H1 (cell line): ENCODE results near the gene OR5K2.

ENCODE experiments used
- CTCF ChIP-seq, 3 experiments: IDR thresholded peaks; 1 replicate in 2 of 3; 2 replicates in 1 of 3; pipeline versions ENCODE4 v1.5.1 to v1.6.1; 2011; ENCODE audit warnings: low read length in 3 of 3, mild to moderate bottlenecking in 3 of 3, inconsistent platforms in 2 of 3, low read depth in 1 of 3, moderate library complexity in 1 of 3; ENCODE audit not compliant: insufficient read depth in 1 of 3; ENCODE audit errors: control extremely low read depth in 1 of 3
- EP300 ChIP-seq, 2 experiments: IDR thresholded peaks; 1 replicate in 1 of 2; 2 replicates in 1 of 2; pipeline ENCODE4 v1.6.1; 2011 to 2012; ENCODE audit warnings: low read depth in 2 of 2, low read length in 2 of 2, mild to moderate bottlenecking in 2 of 2, borderline replicate concordance in 1 of 2, inconsistent platforms in 1 of 2, moderate library complexity in 1 of 2
- FOSL1 ChIP-seq: IDR thresholded peaks from 2 replicates; pipeline ENCODE4 v1.6.1; 2011; ENCODE audit warnings: mild to moderate bottlenecking, low read depth, low read length, moderate library complexity; ENCODE audit not compliant: insufficient read depth
- JUN ChIP-seq: IDR thresholded peaks from 2 replicates; pipeline ENCODE4 v1.6.1; 2011; ENCODE audit warnings: low read depth, mild to moderate bottlenecking, improper control_type of control experiment, low read length
- POLR2AphosphoS5 ChIP-seq: IDR thresholded peaks from 2 replicates; pipeline ENCODE4 v1.6.1; 2011; ENCODE audit warnings: low read depth, low read length
- RFX5 ChIP-seq: IDR thresholded peaks from 2 replicates; pipeline ENCODE4 v1.6.1; 2011; ENCODE audit warnings: low read depth, low read length, improper control_type of control experiment, borderline replicate concordance
- TCF12 ChIP-seq: IDR thresholded peaks from 2 replicates; pipeline ENCODE4 v1.6.1; 2011; ENCODE audit warnings: low read depth, mild to moderate bottlenecking, low read length
- ZNF274 ChIP-seq: IDR thresholded peaks from 2 replicates; pipeline ENCODE4 v1.7.0; 2012; ENCODE audit warnings: low read length, borderline replicate concordance; ENCODE audit errors: extremely low read depth
- TF ChIP-seq, protein P1 (sequence below): IDR thresholded peaks from 2 replicates; pipeline ENCODE4 v1.6.1; 2011; ENCODE audit warnings: low read length, improper control_type of control experiment

GRCh38 chr3:98525494-98525893, 28.0 kb downstream of the OR5K2 start:
- TF ChIP-seq FOSL1 (no peak), RFX5 (no peak), TCF12 (no peak), JUN (no peak), EP300 (IDR thresholded peaks at IDR 0.05; ENCODE audit: borderline replicate concordance in 1 of 2, low read depth in 2 of 2, low read length in 2 of 2) (no peak), POLR2AphosphoS5 (no peak), ZNF274 (no peak), CTCF (IDR thresholded peaks at IDR 0.05; ENCODE audit: control extremely low read depth in 1 of 3, insufficient read depth in 1 of 3, low read depth in 1 of 3, low read length in 3 of 3) (no peak)
- TF ChIP-seq, protein P1, sequence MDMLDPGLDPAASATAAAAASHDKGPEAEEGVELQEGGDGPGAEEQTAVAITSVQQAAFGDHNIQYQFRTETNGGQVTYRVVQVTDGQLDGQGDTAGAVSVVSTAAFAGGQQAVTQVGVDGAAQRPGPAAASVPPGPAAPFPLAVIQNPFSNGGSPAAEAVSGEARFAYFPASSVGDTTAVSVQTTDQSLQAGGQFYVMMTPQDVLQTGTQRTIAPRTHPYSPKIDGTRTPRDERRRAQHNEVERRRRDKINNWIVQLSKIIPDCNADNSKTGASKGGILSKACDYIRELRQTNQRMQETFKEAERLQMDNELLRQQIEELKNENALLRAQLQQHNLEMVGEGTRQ = no peak
